ENCODE measurements around the gene FLT3. TPM values are rescaled to one million over a fixed set of nuclear protein-coding genes. Genes with fewer than 3 reads are reported as not detected.
"Not testable (repeated sequence)": the region's sequence is repeated elsewhere in the genome, so short reads cannot be mapped to it uniquely, and the experiment has no call there.

FLT3 gene
- not detected in 3 replicates for total RNA-seq
- long read RNA-seq = 0 reads

- Mint-ChIP-seq H3K9me3 (ENCODE audit: low read depth) (peaks cover 6% of the 10 kb centered on the region), H3K4me1 (ENCODE audit: low read depth) (peaks cover 9% of the 10 kb centered on the region), H3K27me3 (ENCODE audit: low read depth) (peaks cover 63% of the 10 kb centered on the region), H3K27ac (ENCODE audit: unreplicated experiment) (peak within 1 kb of the TSS; percentile 41), H3K36me3 (ENCODE audit: low read depth) (peaks cover 3% of the 10 kb centered on the region), H3K4me3 (ENCODE audit: unreplicated experiment) (peak within 1 kb of the TSS; percentile 65)
- no peak for TF ChIP-seq CTCF (IDR thresholded peaks at IDR 0.05)
- DNase-seq (ENCODE audit: low spot score) = no peak
Measured at GRCh38 chr13:28100150-28101121, at the start of gene FLT3. TSS of gene FLT3 (minus strand) at chr13:28100576. CDS start at chr13:28100510, 66 bp downstream.

DNA sequence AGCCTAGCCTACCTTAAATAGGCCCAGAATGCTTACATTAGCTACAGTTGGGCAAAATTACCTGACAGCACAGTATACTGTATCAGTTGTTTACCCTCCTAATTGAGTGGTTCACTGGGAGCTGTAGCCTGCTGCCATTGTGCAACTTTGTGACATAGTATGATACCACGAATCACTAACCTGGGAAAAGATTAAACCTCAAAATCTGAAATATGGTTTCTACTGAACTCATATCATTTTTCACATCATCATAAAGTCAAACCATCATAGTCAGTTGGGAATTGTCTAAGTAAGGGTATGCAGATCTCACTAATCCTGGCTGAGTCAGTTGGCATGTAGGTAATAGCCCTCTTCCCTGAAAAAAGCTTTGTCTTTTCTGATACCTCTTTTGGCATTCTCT, 47.1 kb upstream of the FLT3 start:
- H3K4me3 Mint-ChIP-seq (ENCODE audit: unreplicated experiment) = no peak overlapping the region
- DNase-seq (ENCODE audit: low spot score) = no peak
- TF ChIP-seq CTCF (IDR thresholded peaks at IDR 0.05) = no peak

GRCh38 chr13:28145049-28145448, 44.7 kb upstream of the FLT3 start:
- no peaks in the 10 kb centered on the region for H3K27me3 Mint-ChIP-seq (ENCODE audit: low read depth)
- no peak overlapping the region for H3K4me3 Mint-ChIP-seq (ENCODE audit: unreplicated experiment)
- H3K9me3 Mint-ChIP-seq (ENCODE audit: low read depth) = no peaks in the 10 kb centered on the region
- H3K4me1 Mint-ChIP-seq (ENCODE audit: low read depth) = peaks cover 17% of the 10 kb centered on the region
- H3K27ac Mint-ChIP-seq (ENCODE audit: unreplicated experiment) = no peak overlapping the region
- no peaks in the 10 kb centered on the region for H3K36me3 Mint-ChIP-seq (ENCODE audit: low read depth)
- TF ChIP-seq CTCF (IDR thresholded peaks at IDR 0.05) = no peak
- no peak for DNase-seq (ENCODE audit: low spot score)

More for the DNA sequence above, 47.1 kb upstream of the FLT3 start:
- no peaks in the 10 kb centered on the region for H3K9me3 Mint-ChIP-seq (ENCODE audit: low read depth)
- no peaks in the 10 kb centered on the region for H3K4me1 Mint-ChIP-seq (ENCODE audit: low read depth)
- no peaks in the 10 kb centered on the region for H3K27me3 Mint-ChIP-seq (ENCODE audit: low read depth)
- no peak overlapping the region for H3K27ac Mint-ChIP-seq (ENCODE audit: unreplicated experiment)
- H3K36me3 Mint-ChIP-seq (ENCODE audit: low read depth) = no peaks in the 10 kb centered on the region

- H3K27ac Mint-ChIP-seq (ENCODE audit: unreplicated experiment) = peak overlapping the region; percentile 63
- not testable (repeated sequence) for DNase-seq (ENCODE audit: low spot score); H3K27me3 Mint-ChIP-seq (ENCODE audit: low read depth); H3K4me3 Mint-ChIP-seq (ENCODE audit: unreplicated experiment); H3K9me3 Mint-ChIP-seq (ENCODE audit: low read depth); H3K36me3 Mint-ChIP-seq (ENCODE audit: low read depth)
- H3K4me1 Mint-ChIP-seq (ENCODE audit: low read depth) = peaks cover 34% of the 10 kb centered on the region
Measured at GRCh38 chr13:28141542-28141941, 41.2 kb upstream of the FLT3 start.

DNA sequence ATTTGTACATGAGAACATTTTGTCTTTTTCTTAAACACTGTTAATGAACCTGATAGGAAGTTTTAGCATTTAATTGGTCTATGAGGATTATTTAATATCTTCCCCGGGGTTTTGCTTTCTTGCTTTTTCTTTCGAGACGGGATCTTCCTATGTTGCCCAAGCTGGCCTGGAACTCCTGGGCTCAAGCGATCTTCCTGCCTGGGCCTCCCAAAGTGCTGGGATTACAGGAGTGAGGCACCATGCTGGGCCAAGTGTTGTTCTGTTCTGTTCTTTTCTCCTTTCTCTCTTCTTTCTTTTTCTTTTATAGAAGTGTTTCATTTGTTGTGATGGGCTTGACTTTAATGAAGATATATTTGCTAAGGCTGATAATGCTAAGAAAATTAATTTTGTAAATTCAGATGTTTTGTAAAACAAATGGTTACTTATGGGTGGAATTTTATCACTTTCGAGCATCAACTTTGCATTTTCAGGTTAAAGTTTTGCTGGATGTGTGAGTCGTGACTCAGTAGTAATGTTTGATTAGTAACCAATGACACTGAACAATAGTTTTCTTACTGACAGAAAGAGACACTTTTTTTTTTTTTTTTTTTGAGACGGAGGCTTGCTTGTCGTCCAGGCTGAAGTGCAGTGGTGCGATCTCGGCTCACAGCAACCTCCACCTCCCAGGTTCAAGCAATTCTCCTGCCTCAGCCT, 40.2 kb upstream of the FLT3 start:
- H3K27ac Mint-ChIP-seq (ENCODE audit: unreplicated experiment) = peak overlapping the region; percentile 87
- H3K4me3 Mint-ChIP-seq (ENCODE audit: unreplicated experiment) = peak overlapping the region; percentile 80
- DNase-seq (ENCODE audit: low spot score) = no peak
- H3K36me3 Mint-ChIP-seq (ENCODE audit: low read depth) = no peaks in the 10 kb centered on the region
- H3K27me3 Mint-ChIP-seq (ENCODE audit: low read depth) = no peaks in the 10 kb centered on the region
- no peak for TF ChIP-seq CTCF (IDR thresholded peaks at IDR 0.05)
- peaks cover 34% of the 10 kb centered on the region for H3K4me1 Mint-ChIP-seq (ENCODE audit: low read depth)
- no peaks in the 10 kb centered on the region for H3K9me3 Mint-ChIP-seq (ENCODE audit: low read depth)

All from chondrocyte (in vitro differentiated cells).